Measurements from ENCODE around the gene IL17RB. TPM values are rescaled to one million over a fixed set of nuclear protein-coding genes. Genes with fewer than 3 reads are reported as not detected.
A peak's percentile ranks its signal among the peaks of the same experiment; 100 is the strongest.

The IL17RB gene
- total RNA-seq, 1 experiment from 2014 or later, result not detected

- DNase-seq (ENCODE audit: low spot score), result peak; percentile 8
- no peaks in the 10 kb centered on the region for H3K9me3 ChIP-seq (ENCODE audit: low read depth, low read length, poor library complexity, severe bottlenecking)
- no peak overlapping the region for H3K4me3 ChIP-seq (ENCODE audit: low read depth, low read length, poor library complexity, severe bottlenecking)
- ChIA-PET CTCF (no interaction called here), POLR2A (ENCODE audit: low non-redundant PET) (no interaction called here)
- intact Hi-C loops (cut with micrococcal nuclease; ENCODE audit: unreplicated experiment), result no loop called here
- TF ChIP-seq, protein P1, sequence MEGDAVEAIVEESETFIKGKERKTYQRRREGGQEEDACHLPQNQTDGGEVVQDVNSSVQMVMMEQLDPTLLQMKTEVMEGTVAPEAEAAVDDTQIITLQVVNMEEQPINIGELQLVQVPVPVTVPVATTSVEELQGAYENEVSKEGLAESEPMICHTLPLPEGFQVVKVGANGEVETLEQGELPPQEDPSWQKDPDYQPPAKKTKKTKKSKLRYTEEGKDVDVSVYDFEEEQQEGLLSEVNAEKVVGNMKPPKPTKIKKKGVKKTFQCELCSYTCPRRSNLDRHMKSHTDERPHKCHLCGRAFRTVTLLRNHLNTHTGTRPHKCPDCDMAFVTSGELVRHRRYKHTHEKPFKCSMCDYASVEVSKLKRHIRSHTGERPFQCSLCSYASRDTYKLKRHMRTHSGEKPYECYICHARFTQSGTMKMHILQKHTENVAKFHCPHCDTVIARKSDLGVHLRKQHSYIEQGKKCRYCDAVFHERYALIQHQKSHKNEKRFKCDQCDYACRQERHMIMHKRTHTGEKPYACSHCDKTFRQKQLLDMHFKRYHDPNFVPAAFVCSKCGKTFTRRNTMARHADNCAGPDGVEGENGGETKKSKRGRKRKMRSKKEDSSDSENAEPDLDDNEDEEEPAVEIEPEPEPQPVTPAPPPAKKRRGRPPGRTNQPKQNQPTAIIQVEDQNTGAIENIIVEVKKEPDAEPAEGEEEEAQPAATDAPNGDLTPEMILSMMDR (conservative IDR thresholded peaks at IDR 0.05; ENCODE audit: low read depth, low read length), result no peak
- TF ChIP-seq EZH2 (IDR thresholded peaks at IDR 0.05; ENCODE audit: borderline replicate concordance, low read depth, low read length, poor library complexity, severe bottlenecking), result no peak
- H3K4me1 ChIP-seq (ENCODE audit: insufficient read depth, low read length, poor library complexity, severe bottlenecking), result no peaks in the 10 kb centered on the region
- H3K27me3 ChIP-seq (replicated peaks; ENCODE audit: insufficient read depth, low read depth, low read length, poor library complexity), result peaks cover 22% of the 10 kb centered on the region
- no peaks in the 10 kb centered on the region for H3K36me3 ChIP-seq (ENCODE audit: insufficient read depth, low read length, poor library complexity, severe bottlenecking)
- BruUV-seq (replicated peaks), result no TSS peak
- H3K27ac ChIP-seq (ENCODE audit: low read depth, low read length, poor library complexity, severe bottlenecking), result no peak overlapping the region
Observed at GRCh38 chr3:53850895-53851294, 4.5 kb downstream of the IL17RB start.

DNA sequence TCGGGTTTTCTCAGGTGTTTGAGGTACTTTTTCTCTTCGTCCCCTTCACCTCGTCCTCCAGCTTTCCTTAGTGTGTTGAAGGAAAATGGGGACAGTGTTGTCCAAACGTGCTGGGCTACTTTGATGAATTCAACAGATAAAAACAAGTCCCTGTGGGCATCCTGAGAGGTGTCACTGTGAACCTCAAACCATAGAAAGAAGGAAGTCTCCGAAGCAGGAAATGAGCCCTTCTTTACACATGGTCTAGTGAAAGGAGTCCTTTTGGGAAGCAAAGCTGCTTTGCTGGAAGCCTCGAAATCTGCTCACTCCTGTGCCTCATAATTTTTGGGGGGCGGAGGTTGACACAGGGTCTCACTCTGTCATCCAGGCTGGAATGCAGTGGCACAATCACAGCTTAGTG is 10.6 kb downstream of the IL17RB start:
- no peak for DNase-seq (ENCODE audit: low spot score)
- H3K27ac ChIP-seq (ENCODE audit: low read depth, low read length, poor library complexity, severe bottlenecking), result no peak overlapping the region
- H3K9me3 ChIP-seq (ENCODE audit: low read depth, low read length, poor library complexity, severe bottlenecking), result no peaks in the 10 kb centered on the region
- TF ChIP-seq, protein P1 (conservative IDR thresholded peaks at IDR 0.05; ENCODE audit: low read depth, low read length), result no peak
- no peak for TF ChIP-seq EZH2 (IDR thresholded peaks at IDR 0.05; ENCODE audit: borderline replicate concordance, low read depth, low read length, poor library complexity, severe bottlenecking)
- POLR2A ChIA-PET (ENCODE audit: low non-redundant PET), result no interaction called here
- H3K4me3 ChIP-seq (ENCODE audit: low read depth, low read length, poor library complexity, severe bottlenecking), result no peak overlapping the region
- CTCF ChIA-PET, result no interaction called here
- intact Hi-C loops (cut with micrococcal nuclease; ENCODE audit: unreplicated experiment), result no loop called here
- H3K36me3 ChIP-seq (ENCODE audit: insufficient read depth, low read length, poor library complexity, severe bottlenecking), result no peaks in the 10 kb centered on the region
- no peaks in the 10 kb centered on the region for H3K4me1 ChIP-seq (ENCODE audit: insufficient read depth, low read length, poor library complexity, severe bottlenecking)
- H3K27me3 ChIP-seq (replicated peaks; ENCODE audit: insufficient read depth, low read depth, low read length, poor library complexity), result no peaks in the 10 kb centered on the region
- no TSS peak for BruUV-seq (replicated peaks)

DNA sequence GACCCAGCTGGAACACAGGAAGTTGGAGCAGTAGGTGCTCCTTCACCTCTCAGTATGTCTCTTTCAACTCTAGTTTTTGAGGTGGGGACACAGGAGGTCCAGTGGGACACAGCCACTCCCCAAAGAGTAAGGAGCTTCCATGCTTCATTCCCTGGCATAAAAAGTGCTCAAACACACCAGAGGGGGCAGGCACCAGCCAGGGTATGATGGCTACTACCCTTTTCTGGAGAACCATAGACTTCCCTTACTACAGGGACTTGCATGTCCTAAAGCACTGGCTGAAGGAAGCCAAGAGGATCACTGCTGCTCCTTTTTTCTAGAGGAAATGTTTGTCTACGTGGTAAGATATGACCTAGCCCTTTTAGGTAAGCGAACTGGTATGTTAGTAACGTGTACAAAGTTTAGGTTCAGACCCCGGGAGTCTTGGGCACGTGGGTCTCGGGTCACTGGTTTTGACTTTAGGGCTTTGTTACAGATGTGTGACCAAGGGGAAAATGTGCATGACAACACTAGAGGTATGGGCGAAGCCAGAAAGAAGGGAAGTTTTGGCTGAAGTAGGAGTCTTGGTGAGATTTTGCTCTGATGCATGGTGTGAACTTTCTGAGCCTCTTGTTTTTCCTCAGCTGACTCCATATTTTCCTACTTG is 11.9 kb downstream of the IL17RB start:
- ChIA-PET POLR2A (ENCODE audit: low non-redundant PET) (interaction anchor here (0.6 kb wide), 1 partner anchor 255 kb away, joined by 3 read pairs; no protein-coding TSS in a partner anchor), CTCF (no interaction called here)
- Histone ChIP-seq H3K27ac (ENCODE audit: low read depth, low read length, poor library complexity, severe bottlenecking) (no peak overlapping the region), H3K27me3 (replicated peaks; ENCODE audit: insufficient read depth, low read depth, low read length, poor library complexity) (no peaks in the 10 kb centered on the region), H3K4me1 (ENCODE audit: insufficient read depth, low read length, poor library complexity, severe bottlenecking) (no peaks in the 10 kb centered on the region), H3K9me3 (ENCODE audit: low read depth, low read length, poor library complexity, severe bottlenecking) (no peaks in the 10 kb centered on the region), H3K4me3 (ENCODE audit: low read depth, low read length, poor library complexity, severe bottlenecking) (no peak overlapping the region), H3K36me3 (ENCODE audit: insufficient read depth, low read length, poor library complexity, severe bottlenecking) (no peaks in the 10 kb centered on the region)
- no TSS peak for BruUV-seq (replicated peaks)
- intact Hi-C loops (cut with micrococcal nuclease; ENCODE audit: unreplicated experiment), result no loop called here
- DNase-seq (ENCODE audit: low spot score), result no peak
- TF ChIP-seq, protein P1 (conservative IDR thresholded peaks at IDR 0.05; ENCODE audit: low read depth, low read length), result no peak
- TF ChIP-seq EZH2 (IDR thresholded peaks at IDR 0.05; ENCODE audit: borderline replicate concordance, low read depth, low read length, poor library complexity, severe bottlenecking), result no peak
